HG02884 (cell line): ENCODE data around the gene LANCL2.

Experiments
- ATAC-seq: cut with Tn5 transposase; IDR thresholded peaks from one replicate; pipeline ENCODE4 v1.9.1; 2021; ENCODE audit warnings: mild to moderate bottlenecking, moderate library complexity; ENCODE audit not compliant: unreplicated experiment

The LANCL2 gene

DNA sequence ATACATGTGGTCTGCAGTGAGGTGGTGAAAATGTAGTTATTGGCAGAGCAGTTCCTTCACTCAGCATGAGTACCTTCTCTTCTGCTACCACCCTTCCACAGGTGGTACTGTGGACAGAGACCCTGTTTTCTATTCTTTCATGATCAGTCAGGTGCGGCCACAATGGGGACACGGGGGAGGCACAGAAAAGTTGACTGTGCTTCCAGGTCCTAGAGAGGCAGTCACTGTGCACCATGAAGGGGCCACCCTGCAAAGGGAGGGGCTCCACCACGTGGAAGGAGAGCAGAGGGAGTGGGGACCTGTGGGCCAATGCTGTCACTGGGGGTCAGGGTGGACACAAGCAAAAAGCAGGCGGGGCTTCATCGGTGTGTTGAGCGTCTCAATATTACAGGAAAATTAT lies 3.6 kb upstream of the LANCL2 start:
- no peak for ATAC-seq

DNA sequence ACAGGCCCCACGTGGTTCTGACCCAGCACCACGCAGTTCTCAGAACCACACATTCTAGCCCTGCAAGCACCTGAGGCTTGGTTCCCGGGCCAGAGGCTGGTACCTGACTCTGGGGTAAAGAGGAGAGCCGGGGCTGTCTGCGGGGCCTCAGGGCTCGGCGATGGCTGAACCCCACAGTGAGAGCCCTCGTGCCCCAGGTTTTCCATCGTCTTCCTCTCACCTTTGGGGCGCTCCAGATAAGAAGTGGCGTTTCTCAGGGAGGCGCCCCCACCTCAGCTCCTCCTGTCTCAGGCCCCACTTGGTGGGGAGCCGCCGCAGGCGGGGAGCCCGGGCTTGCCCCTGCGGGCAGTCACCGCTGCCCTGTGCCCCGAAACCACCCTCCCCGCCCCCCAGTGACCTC lies 2.2 kb upstream of the LANCL2 start:
- ATAC-seq: no peak

DNA sequence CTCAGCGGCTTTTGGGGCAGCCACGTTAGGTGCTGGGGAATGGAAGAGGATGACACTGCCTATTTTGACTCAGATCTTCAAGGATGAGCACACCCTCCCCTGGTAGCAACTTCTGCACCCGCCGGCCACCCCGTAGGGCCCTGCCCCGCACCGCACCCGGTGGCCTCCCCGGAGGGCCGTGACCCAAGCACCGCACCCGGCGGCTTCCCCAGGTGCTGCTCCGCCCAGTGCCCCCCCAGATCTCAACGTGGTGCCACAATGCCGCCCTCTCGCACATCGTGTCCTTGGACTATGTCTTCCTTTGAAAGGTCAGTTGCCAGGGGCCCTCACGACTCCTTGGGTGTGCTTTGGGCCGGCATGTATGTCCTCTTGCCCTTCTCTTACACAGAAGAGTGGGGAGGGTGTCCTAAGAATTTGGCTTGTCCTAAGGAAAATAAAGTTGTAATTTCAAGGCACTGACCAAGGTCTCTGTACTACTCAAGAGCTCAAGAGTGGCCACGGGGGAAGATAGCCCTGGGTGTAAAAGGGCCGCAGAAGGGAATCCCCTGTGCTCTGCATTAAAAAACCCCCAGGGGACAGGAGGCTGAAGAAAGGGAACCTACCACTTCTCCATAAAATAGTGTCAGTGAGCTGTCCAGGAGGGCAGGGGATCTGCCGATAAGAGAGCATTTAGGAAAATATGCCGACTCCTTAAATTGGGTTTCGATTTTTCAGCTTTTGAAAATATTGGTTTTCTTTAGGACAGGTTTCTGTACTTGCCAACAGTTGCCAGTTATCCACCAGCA lies 1.6 kb upstream of the LANCL2 start:
- ATAC-seq: no peak

- peak; percentile 75 for ATAC-seq
These were observed 731 bp downstream of the LANCL2 start for GRCh38 chr7:55365675-55366460.

- ATAC-seq: peak; percentile 19
These were observed 1.4 kb downstream of the LANCL2 start for GRCh38 chr7:55366461-55367070.

DNA sequence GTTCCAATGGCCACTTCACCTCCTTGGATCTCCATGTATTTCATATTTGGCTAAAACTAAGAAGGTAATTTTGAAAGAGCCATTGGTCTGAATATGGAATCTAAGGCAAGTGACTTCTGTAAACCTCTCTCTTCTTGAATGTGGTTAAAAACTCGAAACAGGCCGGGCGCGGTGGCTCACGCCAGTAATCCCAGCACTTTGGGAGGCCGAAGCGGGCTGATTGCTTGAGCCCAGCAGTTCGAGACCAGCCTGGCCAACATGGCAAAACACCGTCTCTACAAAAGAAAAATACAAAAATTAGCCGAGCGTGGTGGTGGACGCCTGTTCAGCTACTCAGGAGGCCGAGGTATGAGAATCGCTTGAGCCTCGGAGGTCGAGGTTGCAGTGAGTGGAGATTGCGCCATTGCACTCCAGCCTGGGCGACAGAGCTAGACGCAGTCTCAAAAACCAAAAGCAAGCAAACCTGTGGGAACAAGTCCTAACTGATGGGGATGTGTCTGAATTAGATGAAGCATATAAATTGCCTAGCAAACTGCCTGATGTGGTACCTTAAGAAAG lies 2.2 kb downstream of the LANCL2 start:
- no peak for ATAC-seq

DNA sequence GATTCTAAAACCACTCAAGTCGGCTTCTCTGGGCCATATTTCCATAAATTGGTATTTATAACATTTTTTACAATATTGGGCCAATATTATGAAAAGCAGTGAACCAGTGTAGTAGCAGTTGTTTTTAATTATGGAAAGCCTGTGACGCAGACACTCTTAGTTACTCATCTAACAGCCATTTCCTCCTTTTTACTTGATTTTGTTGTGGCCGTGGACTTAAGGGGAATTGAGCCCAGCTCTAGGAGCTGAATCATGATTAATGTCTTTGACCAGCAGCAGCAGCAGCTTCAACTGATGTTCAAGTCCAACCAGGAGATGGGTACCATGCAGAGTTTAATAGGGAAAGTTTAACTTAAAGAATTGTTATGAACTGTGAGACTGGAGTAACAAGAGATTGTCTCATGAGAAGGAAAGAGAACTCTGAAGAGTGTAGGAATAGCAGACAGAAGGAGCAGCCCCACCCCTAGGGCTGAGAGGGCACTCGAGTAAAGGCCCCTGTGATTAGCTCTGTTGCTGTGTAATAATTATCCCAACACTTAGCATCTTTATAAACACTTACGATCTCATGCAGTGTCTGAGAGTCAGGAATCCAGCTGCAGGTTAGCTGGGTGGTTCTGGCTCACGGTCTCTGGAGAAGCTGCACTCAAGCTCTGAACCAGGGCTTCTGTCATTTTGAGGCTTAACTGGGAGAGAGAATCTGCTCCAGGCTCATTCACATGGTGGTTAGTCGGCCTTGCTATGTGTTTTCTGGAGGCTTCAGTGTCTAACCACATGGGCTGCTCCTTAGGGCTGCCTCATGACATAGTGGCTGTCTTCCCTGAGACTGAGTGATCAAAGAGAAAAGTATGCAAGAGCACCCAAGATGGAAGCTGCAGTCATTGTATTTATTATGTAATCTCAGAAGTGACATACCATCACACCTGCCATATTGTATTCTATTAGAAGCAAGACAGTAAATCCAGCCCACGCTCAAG lies 4.6 kb downstream of the LANCL2 start:
- no peak for ATAC-seq

DNA sequence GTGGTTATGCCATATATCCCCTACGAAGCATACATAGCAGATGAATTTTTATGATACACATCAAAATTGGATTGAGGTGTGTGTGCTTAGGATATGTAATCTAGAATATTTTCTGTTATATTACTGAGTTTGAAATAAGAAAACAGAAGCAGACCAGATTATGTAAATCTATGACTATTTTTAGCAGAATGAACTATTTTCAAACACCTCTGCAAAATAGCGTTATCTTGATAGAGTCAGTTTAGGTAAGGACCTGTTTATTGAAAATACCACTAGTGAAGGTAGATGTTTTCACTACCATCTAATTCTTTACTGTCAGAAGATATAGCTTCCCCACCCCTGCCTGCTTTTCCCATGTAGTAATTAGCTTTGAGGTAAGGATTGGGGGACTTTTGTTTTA lies 9.1 kb downstream of the LANCL2 start:
- ATAC-seq: peak; percentile 57

- no peak for ATAC-seq
These were observed 10.1 kb downstream of the LANCL2 start for GRCh38 chr7:55375237-55375636.

- no peak for ATAC-seq
These were observed 12.2 kb downstream of the LANCL2 start for GRCh38 chr7:55377162-55377817.

- ATAC-seq: no peak
These were observed 14.1 kb downstream of the LANCL2 start for GRCh38 chr7:55379285-55379684.

GRCh38 chr7:55381189-55381588 lies 16.1 kb downstream of the LANCL2 start:
- no peak for ATAC-seq

GRCh38 chr7:55381696-55382095 lies 16.6 kb downstream of the LANCL2 start:
- ATAC-seq: no peak

- no peak for ATAC-seq
These were observed 17.1 kb downstream of the LANCL2 start for GRCh38 chr7:55382251-55382650.

GRCh38 chr7:55386541-55386940 lies 21.4 kb downstream of the LANCL2 start:
- no peak for ATAC-seq

DNA sequence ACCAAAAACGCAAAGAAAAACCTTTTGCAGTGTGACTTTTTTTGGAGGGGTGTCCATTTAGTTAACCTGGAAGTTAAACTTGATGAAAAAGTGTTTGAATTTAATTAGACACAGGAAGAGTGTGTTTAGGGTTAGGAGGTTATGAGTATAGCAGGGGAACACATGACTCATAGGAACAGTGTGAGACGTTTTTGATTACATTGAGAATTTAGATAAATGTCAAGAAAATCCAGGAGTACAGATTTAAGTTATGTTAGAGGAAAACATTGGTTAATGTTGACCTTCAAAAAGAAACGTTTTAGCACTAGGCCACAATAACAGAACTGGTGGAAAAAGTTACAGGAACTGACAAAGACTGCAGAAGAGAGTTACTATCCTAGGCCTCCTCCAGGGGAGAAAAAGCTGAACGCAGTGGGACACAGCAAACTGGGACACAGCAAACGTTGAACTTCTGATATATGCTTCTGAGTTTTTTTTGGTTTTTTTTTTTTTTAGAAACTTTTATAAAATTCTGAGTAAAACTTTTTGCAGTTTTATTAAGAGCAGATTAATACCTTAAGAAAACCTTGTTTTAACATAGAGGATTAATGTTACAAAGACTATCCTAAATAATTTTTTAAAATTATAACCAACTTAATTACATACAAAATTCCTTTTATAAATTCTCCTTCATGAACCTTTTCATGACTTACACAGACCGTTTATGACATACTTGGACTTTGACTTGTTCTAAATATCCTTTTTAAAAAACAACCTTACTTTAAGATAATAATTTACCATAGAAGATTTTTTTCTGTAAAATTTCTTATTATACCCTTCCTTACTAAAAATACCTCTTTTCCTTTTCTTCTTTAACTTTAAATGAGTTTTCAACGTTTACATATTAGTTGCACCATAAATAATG lies 22.2 kb downstream of the LANCL2 start:
- ATAC-seq: no peak

DNA sequence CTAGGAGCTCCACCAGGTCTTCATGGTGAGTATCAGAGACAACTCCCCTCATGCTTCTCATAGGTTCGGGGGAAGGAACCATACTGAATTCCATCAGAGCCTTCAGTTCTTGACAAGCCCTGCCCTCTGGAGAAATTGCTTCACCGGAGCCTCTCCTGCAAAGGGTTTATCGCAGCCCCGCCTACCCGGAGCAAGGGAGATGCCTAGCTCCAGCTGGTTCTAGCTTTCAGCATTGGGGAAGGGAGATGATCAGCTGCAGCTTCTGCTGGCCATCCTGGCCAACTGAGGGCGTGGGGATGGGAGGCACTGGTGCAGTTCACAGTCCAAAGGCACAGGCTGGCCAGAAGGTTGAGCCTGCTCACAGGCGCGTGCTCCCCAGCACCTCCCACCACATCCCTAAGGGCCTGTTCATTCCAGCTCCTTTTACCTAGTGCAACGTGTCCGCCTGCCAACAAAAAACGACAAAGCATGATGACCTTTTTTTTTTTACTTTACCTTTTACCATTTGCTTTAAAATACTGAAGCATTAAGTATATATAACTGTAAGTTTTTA lies 31.2 kb downstream of the LANCL2 start:
- no peak for ATAC-seq

DNA sequence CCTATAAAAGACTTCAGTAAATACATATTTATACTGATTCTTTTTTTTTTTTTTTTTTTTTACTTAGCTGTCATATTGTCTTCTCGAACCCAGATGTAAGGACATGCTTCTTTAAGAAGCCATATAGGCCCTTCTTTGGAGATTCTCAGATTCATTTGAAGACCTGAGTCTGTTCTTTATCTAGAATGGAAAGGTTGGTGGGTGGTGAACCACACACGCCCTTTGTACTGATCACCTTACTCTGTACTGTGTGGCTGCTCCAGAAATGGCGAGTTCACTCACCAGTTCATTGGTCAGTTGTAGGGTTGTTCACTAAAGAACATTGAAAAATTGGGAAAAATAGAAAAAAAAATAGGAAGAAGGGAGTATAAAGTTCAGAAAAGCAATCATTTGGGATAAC lies 32.5 kb downstream of the LANCL2 start:
- ATAC-seq: no peak

GRCh38 chr7:55400191-55400590 lies 35.1 kb downstream of the LANCL2 start:
- no peak for ATAC-seq
